Mesothelial cell of epicardium (in vitro differentiated cells): ENCODE results near the gene TRIM16. TPM values are rescaled to one million over a fixed set of nuclear protein-coding genes. Genes with fewer than 3 reads are reported as not detected.
A peak's percentile ranks its signal among the peaks of the same experiment; 100 is the strongest.
"Not testable (repeated sequence)": the region's sequence is repeated elsewhere in the genome, so short reads cannot be mapped to it uniquely, and the experiment has no call there.

ENCODE experiments used
- DNase-seq, 2 experiments: peaks; one replicate each; pipeline ENCODE4 v3.0.0; 2021; ENCODE audit warnings: low spot score in 2 of 2; ENCODE audit not compliant: unreplicated experiment in 2 of 2
- H3K27ac Mint-ChIP-seq: 2 replicates; pipeline ENCODE4 v1.8.0; 2021; ENCODE audit warnings: mixed read lengths
- H3K27me3 Mint-ChIP-seq: 2 replicates; pipeline ENCODE4 v1.8.0; 2021; ENCODE audit warnings: low read depth, mixed read lengths
- H3K36me3 Mint-ChIP-seq: 2 replicates; pipeline ENCODE4 v1.8.0; 2021; ENCODE audit warnings: mixed read lengths
- H3K4me1 Mint-ChIP-seq: 2 replicates; pipeline ENCODE4 v1.8.0; 2021; ENCODE audit warnings: mixed read lengths
- H3K4me3 Mint-ChIP-seq: 2 replicates; pipeline ENCODE4 v1.8.0; 2021; ENCODE audit warnings: mild to moderate bottlenecking, moderate library complexity, mixed read lengths
- H3K9me3 Mint-ChIP-seq: 2 replicates; pipeline ENCODE4 v1.8.0; 2021; ENCODE audit warnings: mixed read lengths
- total RNA-seq: library from RNA; stranded (reverse); gene quantifications from 3 replicates; pipeline ENCODE4 v1.2.1, GENCODE V29; 2021

Gene TRIM16
- total RNA-seq = 35.9 to 36.5 TPM (median 36.2 TPM) in 3 replicates

- not testable (repeated sequence) for H3K36me3 Mint-ChIP-seq, H3K27me3 Mint-ChIP-seq, H3K9me3 Mint-ChIP-seq
- Mint-ChIP-seq H3K27ac (peak within 1 kb of the TSS; percentile 94), H3K4me3 (peak within 1 kb of the TSS; percentile 97), H3K4me1 (peaks cover 21% of the 10 kb centered on the region)
- peak; percentile 31 to 77 for DNase-seq
Measured at GRCh38 chr17:15683824-15684478, at the start of gene TRIM16. TSS of gene TRIM16 (minus strand) at chr17:15684311. CDS start at chr17:15651609, 32,702 bp downstream.

GRCh38 chr17:15733174-15733789 lies 49.2 kb upstream of the TRIM16 start:
- not testable (repeated sequence) for H3K27ac Mint-ChIP-seq, H3K4me1 Mint-ChIP-seq, DNase-seq, H3K27me3 Mint-ChIP-seq, H3K9me3 Mint-ChIP-seq, H3K4me3 Mint-ChIP-seq, H3K36me3 Mint-ChIP-seq

- not testable (repeated sequence) for H3K36me3 Mint-ChIP-seq, H3K27ac Mint-ChIP-seq, H3K4me1 Mint-ChIP-seq, H3K27me3 Mint-ChIP-seq, DNase-seq, H3K9me3 Mint-ChIP-seq, H3K4me3 Mint-ChIP-seq
Measured at GRCh38 chr17:15731900-15732299, 47.8 kb upstream of the TRIM16 start, which contains the start of gene TBC1D26. TSS of gene TBC1D26 (plus strand) at chr17:15732283. CDS start at chr17:15735349, 3,066 bp downstream.

GRCh38 chr17:15730535-15730934 lies 46.4 kb upstream of the TRIM16 start:
- not testable (repeated sequence) for H3K27ac Mint-ChIP-seq, H3K27me3 Mint-ChIP-seq, H3K4me1 Mint-ChIP-seq, H3K36me3 Mint-ChIP-seq, H3K4me3 Mint-ChIP-seq, DNase-seq, H3K9me3 Mint-ChIP-seq

- DNase-seq = not testable (repeated sequence)
- peaks cover 59% of the 10 kb centered on the region for H3K36me3 Mint-ChIP-seq
Measured at GRCh38 chr17:15716601-15717563, 32.8 kb upstream of the TRIM16 start.

GRCh38 chr17:15708879-15709278 lies 24.8 kb upstream of the TRIM16 start:
- not testable (repeated sequence) for H3K27ac Mint-ChIP-seq, DNase-seq, H3K4me3 Mint-ChIP-seq, H3K27me3 Mint-ChIP-seq, H3K4me1 Mint-ChIP-seq
- Mint-ChIP-seq H3K9me3 (peaks cover 36% of the 10 kb centered on the region), H3K36me3 (peaks cover 63% of the 10 kb centered on the region)

More at GRCh38 chr17:15716601-15717563, 32.8 kb upstream of the TRIM16 start:
- H3K4me1 Mint-ChIP-seq, H3K27ac Mint-ChIP-seq, H3K4me3 Mint-ChIP-seq, H3K27me3 Mint-ChIP-seq: not testable (repeated sequence)
- peaks cover 30% of the 10 kb centered on the region for H3K9me3 Mint-ChIP-seq

GRCh38 chr17:15704813-15705212 lies 20.7 kb upstream of the TRIM16 start:
- not testable (repeated sequence) for H3K27me3 Mint-ChIP-seq, DNase-seq, H3K27ac Mint-ChIP-seq, H3K4me3 Mint-ChIP-seq, H3K4me1 Mint-ChIP-seq
- H3K9me3 Mint-ChIP-seq = peaks cover 34% of the 10 kb centered on the region
- H3K36me3 Mint-ChIP-seq = peaks cover 62% of the 10 kb centered on the region

- DNase-seq, H3K27me3 Mint-ChIP-seq, H3K4me3 Mint-ChIP-seq, H3K27ac Mint-ChIP-seq, H3K4me1 Mint-ChIP-seq: not testable (repeated sequence)
- peaks cover 58% of the 10 kb centered on the region for H3K36me3 Mint-ChIP-seq
- peaks cover 28% of the 10 kb centered on the region for H3K9me3 Mint-ChIP-seq
Measured at GRCh38 chr17:15704239-15704638, 20.1 kb upstream of the TRIM16 start.

- not testable (repeated sequence) for H3K4me1 Mint-ChIP-seq, H3K9me3 Mint-ChIP-seq, H3K27me3 Mint-ChIP-seq, DNase-seq
- peak overlapping the region; percentile 88 for H3K27ac Mint-ChIP-seq
- H3K36me3 Mint-ChIP-seq = peaks cover 24% of the 10 kb centered on the region
- peak overlapping the region; percentile 81 for H3K4me3 Mint-ChIP-seq
Measured at GRCh38 chr17:15699937-15700336, 15.8 kb upstream of the TRIM16 start.

- Mint-ChIP-seq H3K27ac (peak within 1 kb of the TSS; percentile 88), H3K36me3 (peaks cover 21% of the 10 kb centered on the region), H3K4me3 (peak within 1 kb of the TSS; percentile 81)
- not testable (repeated sequence) for H3K9me3 Mint-ChIP-seq, H3K27me3 Mint-ChIP-seq, H3K4me1 Mint-ChIP-seq
- peak; percentile 98 for DNase-seq
Measured at GRCh38 chr17:15699413-15699924, 15.4 kb upstream of the TRIM16 start, which contains the start of gene ZNF286A. TSS of gene ZNF286A (plus strand) at chr17:15699752. CDS start at chr17:15700330, 578 bp downstream.

- H3K27me3 Mint-ChIP-seq, H3K9me3 Mint-ChIP-seq, H3K4me1 Mint-ChIP-seq, DNase-seq: not testable (repeated sequence)
- H3K36me3 Mint-ChIP-seq = peaks cover 19% of the 10 kb centered on the region
- H3K4me3 Mint-ChIP-seq = peak overlapping the region; percentile 81
- peak overlapping the region; percentile 88 for H3K27ac Mint-ChIP-seq
Measured at GRCh38 chr17:15698967-15699366, 14.9 kb upstream of the TRIM16 start.

- H3K36me3 Mint-ChIP-seq, H3K27ac Mint-ChIP-seq, H3K27me3 Mint-ChIP-seq, H3K9me3 Mint-ChIP-seq, DNase-seq, H3K4me3 Mint-ChIP-seq: not testable (repeated sequence)
- peaks cover 17% of the 10 kb centered on the region for H3K4me1 Mint-ChIP-seq
Measured at GRCh38 chr17:15687494-15687893, 3.4 kb upstream of the TRIM16 start.

- not testable (repeated sequence) for H3K27me3 Mint-ChIP-seq, H3K27ac Mint-ChIP-seq, DNase-seq, H3K36me3 Mint-ChIP-seq, H3K9me3 Mint-ChIP-seq
- Mint-ChIP-seq H3K4me3 (peak overlapping the region; percentile 97), H3K4me1 (peaks cover 21% of the 10 kb centered on the region)
Measured at GRCh38 chr17:15683135-15683534, 976 bp downstream of the TRIM16 start.
